Endothelial cell of hepatic sinusoid (primary cell): Measurements from ENCODE around the gene UBFD1.
"Not testable (repeated sequence)": the region's sequence is repeated elsewhere in the genome, so short reads cannot be mapped to it uniquely, and the experiment has no call there.

Experiments
- in situ Hi-C: cut with HindIII; loops from 2 replicates; pipeline ENCODE4 v1.10.0; 2017; ENCODE audit warnings: low sequenced_read_pairs

Gene UBFD1

DNA sequence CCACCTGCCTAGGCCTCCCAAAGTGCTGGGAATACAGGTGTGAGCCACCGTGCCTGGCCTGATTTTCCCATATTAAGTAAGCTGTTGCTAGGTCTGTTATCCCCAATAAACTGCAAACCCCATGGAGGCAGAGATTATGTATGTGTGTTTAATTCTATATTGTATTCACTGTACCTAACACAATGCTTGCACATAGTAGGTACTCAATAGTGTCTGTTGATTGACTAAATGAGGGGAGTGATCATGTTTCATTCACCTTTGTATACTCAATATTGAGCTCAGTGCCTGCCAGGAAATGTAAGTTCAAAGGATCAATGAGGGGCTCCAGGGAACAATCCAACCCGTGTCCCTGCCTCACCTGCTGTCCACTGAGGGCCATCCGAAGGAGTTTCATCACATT lies 32.6 kb upstream of the UBFD1 start:
- in situ Hi-C loops: no loop called here

- in situ Hi-C loops: no loop called here
Measured at GRCh38 chr16:23527961-23528643, 29.4 kb upstream of the UBFD1 start.

GRCh38 chr16:23528644-23529310 lies 28.8 kb upstream of the UBFD1 start:
- in situ Hi-C loops: no loop called here

GRCh38 chr16:23530062-23530461 lies 27.5 kb upstream of the UBFD1 start:
- in situ Hi-C loops: no loop called here

DNA sequence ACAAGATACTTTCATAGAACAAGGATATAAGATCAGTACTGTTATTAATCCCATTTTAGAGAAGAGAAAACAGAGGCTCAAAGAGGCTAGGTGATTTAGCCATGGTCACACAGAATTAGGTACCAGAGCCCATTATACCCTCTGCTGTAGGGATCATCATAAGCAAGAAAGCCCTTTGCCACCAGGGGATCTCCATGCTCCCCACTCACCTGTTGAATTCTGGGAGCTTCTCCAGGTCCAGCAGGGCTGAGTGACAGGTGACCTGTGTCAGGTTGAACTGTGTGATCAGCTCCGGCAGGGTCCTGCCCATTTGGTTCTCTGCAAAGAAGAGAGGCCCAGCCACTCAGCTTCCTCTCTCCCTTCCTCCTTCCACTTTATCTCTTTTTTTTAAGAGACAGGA lies 25.1 kb upstream of the UBFD1 start:
- in situ Hi-C loops: no loop called here

GRCh38 chr16:23534868-23535860 lies 22.4 kb upstream of the UBFD1 start:
- in situ Hi-C loops: no loop called here

DNA sequence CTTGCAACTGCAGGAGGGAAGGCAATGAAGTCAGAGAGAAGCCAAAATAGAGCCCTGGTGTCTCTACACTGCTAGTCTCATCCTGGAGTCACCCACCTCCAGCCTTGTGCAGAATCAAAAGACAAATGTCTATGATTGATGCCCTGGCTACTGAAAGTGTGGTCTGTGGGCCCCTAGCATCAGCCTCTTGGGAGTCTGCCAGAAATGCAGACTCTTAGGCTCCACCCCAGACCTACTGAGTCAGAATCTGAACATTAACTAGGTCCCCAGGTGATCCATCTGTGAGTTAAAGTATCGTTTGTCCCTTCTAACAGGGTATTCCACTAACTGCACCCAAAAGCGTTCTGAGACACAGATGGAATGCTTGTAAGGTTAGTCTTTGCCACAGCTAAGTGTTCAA lies 21.6 kb upstream of the UBFD1 start:
- in situ Hi-C loops: no loop called here

DNA sequence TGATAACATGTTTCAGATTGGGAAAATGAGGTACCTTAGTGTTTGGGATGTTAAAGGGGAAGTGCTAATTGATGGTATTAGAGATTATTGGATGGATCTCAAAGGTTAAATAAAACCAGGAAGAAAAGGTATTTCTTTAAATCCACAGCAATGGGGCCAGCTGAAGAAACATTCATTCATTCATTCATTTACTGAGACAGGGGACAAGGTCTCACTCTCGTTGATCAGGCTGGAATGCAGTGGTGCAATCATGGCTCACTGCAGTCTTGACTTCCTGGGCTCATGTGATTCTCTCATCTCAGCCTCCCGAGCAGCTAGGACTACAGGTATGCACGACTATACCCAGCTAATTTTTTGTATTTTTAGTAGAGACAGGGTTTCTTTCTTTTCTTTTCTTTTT lies 20.1 kb upstream of the UBFD1 start:
- in situ Hi-C loops: no loop called here

- in situ Hi-C loops: no loop called here
Measured at GRCh38 chr16:23538919-23539278, 18.6 kb upstream of the UBFD1 start.

DNA sequence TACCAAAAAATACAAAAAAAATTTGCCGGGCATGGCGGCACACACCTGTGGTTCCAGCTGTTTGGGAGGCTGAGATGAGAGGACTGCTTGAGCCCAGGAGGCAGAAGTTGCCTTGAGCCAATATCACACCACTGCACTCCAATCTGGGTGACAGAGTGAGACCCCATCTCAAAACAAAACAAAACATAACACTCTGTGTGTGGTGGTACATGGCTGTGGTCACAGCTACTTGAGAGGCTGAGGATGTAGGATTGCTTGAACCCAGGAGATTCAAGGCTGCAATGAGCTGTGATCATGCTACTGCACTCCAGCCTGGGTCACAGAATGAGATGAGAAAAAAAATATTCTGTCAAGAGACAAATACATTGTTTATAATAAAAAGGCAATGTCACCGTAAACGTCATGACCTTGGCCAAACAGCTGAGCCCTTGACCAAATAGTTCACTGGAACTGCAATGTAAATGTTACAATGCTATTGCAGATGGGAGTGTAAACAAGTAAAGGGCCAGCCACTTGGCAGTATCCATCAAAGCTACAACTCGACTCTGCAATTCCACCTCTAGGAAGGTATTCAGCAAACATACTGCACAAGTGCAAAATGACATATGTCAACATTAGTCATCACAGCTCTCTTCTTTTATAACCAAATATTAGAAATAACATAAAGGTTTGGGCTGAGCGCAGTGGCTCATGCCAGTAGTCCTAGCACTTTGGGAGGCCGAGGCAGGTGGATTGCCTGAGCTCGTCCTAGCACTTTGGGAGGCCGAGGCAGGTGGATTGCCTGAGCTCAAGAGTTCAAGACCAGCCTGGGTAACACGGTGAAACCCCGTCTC lies 17.3 kb upstream of the UBFD1 start:
- in situ Hi-C loops: no loop called here

DNA sequence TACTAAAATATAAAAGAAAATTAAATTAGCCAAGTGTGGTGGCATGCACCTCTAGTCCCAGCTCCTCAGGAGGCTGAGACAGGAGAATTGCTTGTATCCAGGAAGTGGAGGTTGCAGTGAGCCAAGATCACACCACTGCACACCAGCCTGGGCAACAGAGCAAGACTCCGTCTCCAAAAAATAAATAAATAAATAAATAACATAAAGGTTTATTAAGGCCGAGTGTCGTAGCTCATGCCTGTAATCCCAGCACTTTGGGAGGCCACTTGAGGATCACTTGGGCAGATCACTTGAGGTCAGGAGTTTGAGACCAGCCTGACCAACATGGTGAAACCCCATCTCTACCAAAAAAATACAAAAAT lies 16.7 kb upstream of the UBFD1 start:
- in situ Hi-C loops: not testable (repeated sequence)

- in situ Hi-C loops: no loop called here
Measured at GRCh38 chr16:23544436-23544835, 13.1 kb upstream of the UBFD1 start.

GRCh38 chr16:23549938-23550337 lies 7.6 kb upstream of the UBFD1 start:
- in situ Hi-C loops: no loop called here

DNA sequence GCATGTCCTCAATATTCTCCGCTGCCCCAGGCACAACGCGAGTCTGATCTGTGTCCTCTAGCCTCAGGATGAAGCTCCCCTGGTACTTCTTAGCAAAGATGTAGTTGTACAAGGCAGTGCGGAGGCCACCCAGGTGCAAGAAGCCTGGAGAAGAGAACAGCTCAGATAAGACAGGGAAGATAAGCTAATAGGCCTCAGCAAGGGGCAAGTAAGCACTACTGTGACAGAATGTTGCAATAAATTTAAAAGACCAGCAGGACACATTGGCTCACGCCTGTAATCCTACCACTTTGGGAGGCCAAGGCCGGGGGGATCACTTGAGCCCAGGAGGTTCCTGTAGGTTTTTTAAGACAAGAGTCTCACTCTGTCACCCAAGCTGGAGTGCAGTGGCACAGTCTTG lies 5.4 kb upstream of the UBFD1 start:
- in situ Hi-C loops: no loop called here

DNA sequence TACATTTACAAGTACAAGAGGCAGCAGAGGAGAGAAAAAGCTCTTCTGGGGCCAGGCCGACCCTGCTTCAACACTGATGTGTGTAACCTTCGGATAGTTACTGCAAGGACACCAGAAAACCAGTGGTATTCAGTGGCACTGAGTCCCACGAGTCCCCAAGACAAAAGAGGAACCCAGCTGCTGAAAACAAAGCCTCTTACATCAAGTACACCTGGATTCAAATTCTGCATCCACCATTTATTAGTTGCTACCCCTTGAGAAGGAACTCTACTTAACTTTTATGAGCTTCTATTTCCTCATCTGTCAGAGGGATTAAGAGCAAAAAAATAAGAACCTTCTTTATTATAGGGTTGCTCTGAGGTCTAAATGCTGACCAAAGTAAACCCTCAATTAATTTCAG lies 3.0 kb upstream of the UBFD1 start:
- in situ Hi-C loops: no loop called here

DNA sequence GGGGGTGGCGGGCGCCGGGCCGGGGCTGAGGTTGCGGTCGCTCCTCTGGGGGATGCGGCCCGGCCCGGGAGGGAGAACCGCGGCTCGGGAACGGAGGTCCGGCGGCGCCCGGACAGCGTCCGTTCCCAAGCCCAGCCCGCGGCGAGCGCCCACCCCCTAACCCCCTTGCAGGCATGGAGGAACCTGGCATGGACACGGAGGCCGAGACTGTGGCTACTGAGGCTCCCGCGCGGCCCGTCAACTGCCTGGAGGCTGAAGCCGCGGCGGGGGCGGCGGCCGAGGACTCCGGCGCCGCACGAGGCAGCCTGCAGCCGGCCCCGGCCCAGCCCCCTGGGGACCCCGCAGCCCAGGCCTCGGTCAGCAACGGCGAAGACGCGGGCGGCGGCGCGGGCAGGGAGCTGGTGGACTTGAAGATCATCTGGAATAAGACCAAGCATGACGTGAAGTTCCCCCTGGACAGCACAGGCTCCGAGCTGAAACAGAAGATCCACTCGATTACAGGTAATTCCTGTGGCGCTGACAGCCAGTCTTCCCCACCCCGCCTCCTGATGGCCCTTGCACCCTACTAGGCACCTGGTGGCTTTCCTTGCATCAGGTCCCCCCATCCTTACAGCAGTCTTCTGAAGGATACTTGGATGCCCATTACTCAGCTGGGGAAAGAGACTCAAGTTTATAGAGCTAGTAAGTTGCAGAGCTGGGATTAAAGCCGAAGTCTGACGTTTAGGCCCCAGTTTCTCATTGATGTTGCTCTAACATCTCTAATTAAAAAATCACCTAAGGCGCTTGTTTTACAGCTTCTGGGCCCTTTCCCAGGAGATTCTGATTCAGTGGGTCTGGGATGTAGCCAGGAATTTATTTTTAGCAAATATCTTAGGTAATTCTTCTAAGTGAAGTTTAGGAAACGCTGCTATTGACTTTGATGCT lies 514 bp downstream of the UBFD1 start:
- in situ Hi-C loops: no loop called here

DNA sequence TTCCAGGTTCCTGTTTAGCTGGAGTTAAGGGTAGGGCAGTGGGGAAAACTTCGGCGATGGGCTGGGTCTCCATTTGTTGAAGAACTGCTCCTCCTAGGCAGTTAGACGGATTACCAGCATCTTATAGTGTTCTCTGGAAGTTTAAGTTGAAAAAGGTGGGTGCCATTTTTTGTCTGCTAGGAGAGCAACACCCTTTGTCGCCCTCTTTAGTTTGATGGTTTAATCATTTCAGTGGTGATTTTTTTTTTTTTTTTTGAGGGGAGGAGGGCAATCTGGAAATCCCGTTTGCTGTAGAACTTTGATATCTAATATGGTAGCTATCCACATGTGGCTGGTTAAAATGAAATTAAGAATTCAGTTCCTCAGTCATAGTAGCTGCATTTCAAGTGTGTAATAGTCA lies 4.1 kb downstream of the UBFD1 start:
- in situ Hi-C loops: no loop called here

- in situ Hi-C loops: no loop called here
Measured at GRCh38 chr16:23562505-23562904, 5.0 kb downstream of the UBFD1 start.

- in situ Hi-C loops: no loop called here
Measured at GRCh38 chr16:23563186-23563585, 5.7 kb downstream of the UBFD1 start.
